T-helper 9 cell (primary cell): ENCODE measurements around the gene TP53RK.

ENCODE experiments used
- DNase-seq: peaks from one replicate; pipeline ENCODE4 v3.0.0-alpha.2; 2020

The TP53RK gene

DNA sequence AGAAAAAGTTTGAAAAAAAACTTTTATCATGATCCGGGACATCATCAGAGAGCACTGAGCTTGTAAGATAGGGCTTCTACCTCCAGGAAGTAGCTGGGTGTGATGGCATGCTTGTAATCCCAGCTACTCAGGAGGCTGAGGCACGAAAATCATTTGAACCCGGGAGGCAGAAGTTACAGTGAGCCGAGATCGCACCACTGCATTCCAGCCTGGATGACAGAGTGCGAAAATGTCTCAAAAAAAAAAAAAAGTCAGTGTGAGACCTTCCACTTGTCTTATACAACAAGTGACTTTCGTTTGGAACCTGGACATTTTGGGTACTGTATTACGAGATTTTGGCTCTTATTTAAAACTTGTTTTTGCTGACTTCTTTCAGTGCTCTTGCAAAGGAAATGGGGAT, 32.1 kb downstream of the TP53RK start:
- no peak for DNase-seq

DNA sequence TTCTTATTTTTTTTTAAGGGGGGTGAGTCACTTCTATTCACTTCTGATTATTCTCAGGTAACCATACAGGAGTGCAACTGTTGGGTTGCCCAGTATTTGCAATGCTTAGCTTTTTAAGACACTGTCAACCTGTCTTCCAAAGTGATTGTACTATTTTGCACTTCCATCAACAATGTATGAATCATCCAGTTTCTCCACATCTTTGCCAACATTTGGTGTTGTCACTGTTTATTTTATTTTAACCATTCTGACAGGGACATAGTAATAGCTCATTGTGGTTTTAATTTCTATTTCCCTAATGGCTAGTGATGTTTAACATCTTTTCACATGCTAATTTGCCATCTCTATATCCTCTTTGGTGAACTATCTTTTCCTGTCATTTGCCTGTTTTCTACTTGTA, 36.5 kb downstream of the TP53RK start:
- DNase-seq: no peak

DNA sequence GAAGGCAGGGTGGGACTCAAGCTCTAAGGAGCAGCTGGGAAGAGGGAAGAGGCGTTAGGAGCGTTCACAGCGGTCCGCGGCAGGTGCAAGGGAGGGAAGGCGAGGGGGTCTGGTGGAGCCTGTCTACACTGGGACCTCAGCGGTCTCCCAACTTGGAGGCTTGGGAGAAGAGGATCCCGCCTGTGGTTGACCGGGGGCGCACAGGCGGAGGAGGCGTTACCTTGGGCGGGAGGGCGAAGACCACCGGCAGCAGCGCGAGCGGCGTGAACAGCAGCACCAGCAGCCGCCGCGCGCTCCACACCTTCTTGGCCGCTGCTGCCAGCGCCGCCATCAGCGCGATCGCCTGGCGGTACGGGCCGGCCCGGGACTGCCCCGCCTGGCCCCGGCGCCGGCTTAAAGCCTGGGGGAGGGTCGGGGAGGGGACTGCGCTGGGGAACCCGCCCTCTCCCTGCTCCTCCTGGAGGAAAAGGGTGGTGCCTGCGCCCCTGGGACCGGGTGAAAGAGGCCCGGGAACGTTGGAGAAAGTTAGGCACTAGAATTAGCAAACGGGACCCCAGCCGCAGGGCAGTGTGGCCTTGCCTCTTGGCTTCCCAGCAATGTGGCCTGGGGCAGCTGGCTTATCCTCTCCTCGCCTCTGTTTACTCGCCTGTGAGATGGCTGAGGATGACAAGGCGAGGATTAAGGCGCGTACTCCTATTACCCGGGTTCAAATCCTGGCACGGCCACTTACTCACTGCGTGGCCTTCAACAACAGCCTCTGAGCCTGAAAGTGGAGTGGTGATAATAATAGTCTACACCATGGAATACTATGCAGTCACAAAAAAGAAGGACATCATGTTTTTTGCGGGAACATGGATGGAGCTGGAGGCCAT, 37.9 kb downstream of the TP53RK start, which contains the start of gene SLC13A3:
SLC13A3 (minus strand) TSS at position 369 of the 872 bp plus-strand sequence; CDS start at position 331, 38 bp downstream.
- no peak for DNase-seq

DNA sequence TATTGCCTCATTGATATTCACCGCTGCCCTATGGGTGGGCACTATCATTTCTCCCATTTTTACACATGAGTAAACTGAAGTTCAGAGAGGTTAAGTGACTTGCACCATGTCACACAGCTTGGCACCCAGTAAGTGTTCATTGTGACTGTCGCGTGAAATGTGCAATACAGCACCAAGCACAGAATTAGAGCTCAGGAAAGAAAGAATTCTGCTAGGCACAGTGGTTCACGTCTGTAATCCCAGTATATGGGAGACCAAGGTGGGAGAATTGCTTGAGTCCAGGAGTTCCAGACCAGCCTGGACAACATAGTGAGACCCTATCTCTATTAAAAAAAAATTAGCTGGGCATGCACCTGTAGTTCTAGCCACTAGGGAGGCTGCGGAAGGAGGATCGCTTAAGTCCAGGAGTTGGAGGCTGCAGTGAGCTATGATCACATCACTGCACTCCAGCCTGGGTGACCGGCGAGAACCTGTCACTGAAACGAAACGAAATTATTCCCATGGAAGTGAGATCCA, 38.6 kb downstream of the TP53RK start:
- DNase-seq: no peak

DNA sequence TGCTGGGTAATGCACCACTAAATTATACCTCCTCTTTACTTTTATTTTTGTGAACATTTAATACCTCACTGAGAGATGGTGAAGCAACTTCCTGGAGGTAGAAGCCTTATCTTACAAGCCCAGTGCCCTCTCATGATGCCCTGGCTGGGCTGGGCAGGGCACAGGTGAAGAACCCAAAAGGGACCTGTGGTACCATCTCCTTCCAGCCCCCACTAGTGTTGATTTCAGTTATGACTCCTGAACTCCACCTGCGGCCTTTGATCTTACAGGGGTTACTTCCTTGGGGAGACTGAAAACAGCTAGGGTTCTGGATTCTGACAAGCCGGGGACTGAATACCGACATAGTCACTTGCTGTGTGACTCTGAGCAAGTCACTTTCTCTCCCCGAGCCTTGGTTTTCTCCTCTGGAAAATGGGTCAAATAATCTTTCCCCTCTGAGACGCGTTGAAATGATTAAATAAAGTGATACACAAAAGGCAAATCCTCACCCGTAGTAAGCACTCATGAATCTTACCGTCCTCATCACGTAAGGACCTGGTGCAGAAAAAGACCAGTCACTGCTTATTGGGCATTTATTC, 39.2 kb downstream of the TP53RK start:
- no peak for DNase-seq

DNA sequence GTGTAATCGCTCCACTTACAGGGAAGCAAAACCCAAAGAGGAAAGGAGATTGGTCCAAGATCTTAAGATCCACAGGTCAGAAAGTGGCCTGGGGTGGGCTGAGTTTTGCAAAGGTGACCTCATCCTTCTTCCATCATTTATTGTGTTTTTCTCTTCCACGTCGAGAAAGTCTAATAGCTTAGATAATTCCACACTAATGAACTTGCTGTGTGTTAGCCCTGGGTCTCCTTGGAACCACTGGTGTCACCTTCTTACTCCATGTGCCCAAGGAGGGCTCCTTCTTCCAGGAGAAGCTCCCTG, 39.6 kb downstream of the TP53RK start:
- no peak for DNase-seq

DNA sequence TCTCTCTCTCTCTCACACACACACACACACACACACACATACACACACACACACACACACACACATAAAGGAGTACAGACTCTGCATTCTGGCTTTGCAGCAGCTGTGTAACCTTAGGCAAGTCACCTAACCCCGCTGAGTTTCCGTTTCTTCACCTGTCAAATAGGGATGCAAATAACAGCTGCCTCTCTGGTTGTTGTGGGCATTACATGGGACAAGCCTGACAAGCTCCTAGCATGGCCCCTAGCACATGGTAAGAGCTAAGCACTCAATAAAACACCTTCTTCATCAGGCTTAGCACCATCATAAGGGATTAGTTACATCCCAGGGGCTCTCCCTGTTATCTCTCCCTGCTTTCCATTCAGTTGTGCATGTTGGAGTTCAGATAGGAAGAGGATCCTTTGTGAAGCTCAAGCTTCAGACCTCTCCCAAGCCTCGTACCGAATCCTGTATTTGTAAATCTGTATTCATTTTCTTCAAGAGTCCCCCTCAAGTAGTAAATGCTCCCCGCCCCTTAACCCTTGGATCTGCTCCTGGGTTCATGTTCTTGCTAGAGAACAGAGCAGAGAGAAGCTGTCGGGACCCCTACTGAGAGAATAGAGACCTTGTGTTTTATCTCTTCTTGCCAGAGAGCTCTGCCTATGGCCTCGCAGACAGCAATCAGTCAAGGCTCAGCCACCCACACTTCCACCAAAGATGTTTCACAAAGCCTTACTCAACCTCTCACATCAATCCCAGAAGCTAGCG, 40.2 kb downstream of the TP53RK start:
- DNase-seq: no peak

DNA sequence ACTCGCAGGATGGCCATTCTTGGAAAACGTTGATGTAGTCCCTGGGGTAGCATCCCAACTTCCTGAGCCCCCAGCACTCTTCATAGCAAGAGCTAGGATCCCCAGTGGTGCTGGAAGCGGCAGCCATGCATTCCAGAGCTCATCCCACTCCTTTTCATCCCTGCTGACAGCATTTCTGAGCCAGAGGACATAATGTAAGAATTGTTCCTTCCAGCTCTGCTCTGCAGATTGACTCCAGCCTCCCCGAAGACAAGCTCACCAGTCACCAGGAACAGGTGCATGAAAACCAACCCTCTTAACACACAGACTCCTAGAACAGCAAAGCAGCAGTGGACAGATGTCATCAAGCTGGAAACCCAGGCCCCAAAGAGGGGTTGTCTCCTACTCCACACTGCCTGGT, 41.8 kb downstream of the TP53RK start:
- DNase-seq: no peak

DNA sequence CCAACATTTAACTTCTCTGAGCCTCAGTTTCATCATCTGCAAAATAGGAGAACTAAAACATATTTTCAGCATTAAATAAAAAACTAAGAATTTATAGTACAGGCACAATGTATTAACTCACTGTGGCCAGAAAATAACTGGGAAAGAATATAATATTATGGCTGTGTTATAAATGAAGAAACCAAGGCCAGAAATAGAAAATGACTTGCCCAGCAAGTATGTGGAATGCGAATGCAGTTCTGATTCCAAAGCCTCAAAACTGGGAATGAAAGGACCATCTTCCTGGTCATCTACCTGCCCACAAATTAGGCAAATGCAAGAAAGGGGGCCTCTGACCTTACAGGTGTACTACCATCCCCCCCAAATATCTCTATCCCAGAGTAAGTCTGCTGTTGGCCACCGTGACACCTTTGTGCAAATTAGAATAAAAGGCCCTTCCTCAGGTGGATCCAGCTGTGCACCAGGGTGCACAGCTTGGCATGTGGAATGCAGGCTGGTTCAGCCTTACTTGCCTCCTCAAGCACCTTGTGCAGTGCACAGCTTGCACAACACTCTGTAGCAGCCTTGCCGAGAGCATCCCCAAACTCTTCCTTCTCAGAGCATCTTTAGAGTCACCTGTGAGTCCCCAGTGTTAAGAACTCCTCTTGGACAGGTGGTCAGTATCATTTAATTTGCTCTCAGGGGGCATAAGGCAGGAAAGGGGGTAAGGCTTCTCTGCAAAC, 42.4 kb downstream of the TP53RK start:
- DNase-seq: no peak

DNA sequence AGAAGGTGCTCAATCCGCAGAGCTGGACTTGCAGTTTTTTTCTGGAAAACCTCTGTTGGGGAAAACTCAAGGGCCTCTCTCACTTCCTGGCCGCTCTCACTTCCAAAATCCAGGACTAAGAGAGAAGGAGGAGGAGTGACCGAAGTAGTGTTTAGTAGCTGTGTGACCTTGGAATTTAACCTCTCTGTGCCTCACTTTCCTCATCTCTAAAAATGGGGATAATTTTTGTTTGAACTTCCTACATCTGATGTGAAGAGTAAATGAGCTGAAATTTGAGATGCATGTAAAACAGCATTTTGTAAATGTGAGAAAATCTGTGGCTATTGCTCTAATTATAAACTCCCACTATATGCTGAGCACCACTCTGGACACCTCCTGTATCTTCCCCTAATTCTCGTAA, 43.1 kb downstream of the TP53RK start:
- no peak for DNase-seq

DNA sequence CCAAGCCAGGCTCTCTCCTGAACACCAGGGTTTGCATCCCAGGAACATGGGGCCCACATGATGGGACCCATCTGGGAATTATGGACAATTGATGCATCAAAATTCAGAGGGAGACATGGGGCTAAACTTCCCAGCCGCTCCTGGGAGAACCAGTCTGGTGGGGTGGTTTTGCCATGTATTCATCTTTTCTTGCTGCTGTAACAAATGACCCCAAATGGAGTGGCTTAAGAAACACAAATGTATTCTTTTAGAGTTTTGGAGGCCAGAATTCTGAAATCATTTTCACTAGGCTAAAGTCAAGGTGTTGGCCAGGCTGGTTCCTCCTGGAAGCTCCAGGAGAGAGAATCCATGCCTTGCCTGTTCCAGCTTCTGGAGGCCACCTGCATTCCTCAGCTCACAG, 44.5 kb downstream of the TP53RK start:
- no peak for DNase-seq

DNA sequence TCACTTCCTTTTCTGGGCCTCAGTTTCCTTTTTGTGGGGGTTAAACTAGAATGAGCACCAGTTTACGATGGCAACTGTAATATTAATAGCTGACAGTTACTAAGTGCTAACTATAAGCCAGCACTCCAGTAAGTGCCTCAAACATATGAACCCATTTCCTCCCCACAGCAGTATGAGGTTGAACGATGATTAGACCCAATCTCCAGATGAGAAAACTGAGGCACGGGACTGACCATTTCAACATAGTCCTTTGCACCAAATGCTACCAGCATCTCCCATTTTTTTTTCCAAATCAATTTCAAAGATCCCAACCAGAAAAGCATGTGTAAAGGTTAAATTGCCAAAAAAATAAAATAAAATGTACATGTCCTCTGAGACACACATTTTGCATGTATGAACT, 45.1 kb downstream of the TP53RK start:
- DNase-seq: no peak

DNA sequence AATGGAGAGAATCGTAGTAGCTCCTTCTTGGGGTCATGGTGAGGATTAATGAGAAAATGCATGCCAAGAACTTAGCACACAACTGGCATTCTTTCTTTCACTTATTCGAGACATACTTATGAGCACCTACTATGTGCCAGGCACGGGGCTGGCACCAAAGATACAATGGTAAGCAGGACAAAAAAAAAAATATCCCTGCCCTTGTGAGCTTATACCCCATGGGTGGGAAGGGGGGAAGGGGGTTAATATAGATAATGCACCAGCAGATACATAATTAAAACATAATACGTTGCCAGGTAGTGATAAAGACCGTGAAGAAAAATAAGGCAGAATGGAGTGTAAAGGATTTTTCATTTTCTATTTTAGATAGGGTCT, 46.3 kb downstream of the TP53RK start:
- DNase-seq: no peak

DNA sequence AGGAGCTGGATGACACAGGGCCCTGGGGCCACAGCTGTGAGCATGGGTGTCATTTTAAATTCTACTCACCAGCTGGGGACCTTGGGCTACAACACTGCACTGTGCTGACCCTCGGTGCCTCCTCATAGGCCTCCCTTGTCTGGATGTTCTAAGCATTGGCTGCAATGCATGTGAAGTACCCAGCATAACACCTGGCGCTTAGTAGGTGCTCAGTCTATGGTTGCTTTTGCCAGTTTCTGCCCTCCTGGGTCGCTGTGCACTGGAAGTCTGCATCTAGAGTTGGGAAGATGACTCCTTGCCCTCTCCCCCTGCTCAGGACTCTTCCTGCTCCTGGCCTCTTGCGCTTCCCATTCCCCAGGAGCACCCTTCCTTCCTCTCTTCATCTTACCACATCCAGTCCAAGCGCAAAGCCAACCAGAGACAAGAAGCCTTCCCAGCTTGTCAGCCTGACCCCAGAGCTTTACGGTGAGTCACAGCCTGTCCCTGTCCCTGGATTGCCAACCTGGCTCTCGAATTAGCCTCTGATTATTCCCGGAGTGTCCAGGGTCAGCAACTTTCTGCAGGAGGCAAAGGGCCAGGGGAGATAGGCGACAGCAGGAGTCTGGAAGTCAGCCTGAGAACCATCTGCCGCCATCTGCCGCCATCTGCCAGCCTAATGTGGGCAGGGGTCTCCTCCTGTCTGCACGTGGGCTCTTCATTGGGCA, 46.8 kb downstream of the TP53RK start:
- no peak for DNase-seq

DNA sequence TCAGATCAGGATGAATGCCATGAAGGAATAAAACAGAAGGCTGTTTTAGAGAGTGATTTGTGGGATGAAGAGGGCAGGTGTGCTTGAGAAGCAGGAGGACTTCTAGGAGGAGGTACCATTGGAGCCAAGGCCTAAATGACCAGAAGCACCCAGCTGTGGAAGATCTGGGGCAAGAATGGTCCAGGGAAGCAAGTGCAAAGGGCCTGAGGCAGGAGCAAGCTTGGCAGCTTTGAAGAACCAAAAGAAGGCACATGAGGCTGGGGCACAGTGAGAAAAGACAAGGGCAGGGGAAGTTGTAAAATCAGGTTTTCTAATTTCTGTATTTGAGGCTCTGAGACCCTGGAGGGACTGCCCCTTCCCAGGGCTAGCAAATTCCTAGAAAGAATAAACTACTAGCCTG, 47.8 kb downstream of the TP53RK start:
- no peak for DNase-seq

DNA sequence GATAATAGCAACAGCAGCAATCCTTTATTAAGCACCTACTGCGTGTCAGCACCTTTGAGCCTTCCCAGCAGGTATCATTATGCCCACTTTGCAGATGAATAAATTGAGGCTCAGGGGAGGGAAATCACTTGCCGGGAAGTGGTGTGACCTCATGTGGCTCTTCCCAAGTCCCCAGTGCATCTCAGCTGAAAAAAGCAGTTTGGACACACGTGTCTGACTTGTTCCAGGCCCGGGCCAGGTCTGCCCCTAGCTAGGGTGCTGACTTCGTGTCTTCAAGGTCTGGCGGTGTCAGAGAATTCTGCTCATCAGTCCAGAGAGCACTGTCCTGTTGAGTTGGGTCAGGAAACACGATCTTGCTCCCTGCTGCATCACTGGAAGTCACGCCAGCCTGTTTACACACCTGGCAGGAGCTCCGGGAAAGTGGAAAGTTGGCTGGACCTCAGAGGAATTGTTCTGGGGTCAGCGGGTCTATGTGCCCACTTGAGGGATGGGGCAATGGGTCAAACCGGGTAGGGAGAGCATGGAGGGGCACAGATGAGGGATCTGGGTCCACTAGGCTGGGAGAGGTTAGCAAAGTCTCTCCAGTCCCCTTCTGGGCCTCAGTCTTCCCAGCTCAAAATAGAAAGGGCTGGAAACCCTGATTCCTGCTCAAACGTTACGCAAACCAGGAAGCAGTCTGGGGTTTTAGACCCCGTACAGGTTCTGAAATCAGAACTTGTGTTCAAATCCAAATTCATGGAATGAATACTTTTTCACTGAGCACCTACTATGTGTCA, 48.5 kb downstream of the TP53RK start:
- no peak for DNase-seq

DNA sequence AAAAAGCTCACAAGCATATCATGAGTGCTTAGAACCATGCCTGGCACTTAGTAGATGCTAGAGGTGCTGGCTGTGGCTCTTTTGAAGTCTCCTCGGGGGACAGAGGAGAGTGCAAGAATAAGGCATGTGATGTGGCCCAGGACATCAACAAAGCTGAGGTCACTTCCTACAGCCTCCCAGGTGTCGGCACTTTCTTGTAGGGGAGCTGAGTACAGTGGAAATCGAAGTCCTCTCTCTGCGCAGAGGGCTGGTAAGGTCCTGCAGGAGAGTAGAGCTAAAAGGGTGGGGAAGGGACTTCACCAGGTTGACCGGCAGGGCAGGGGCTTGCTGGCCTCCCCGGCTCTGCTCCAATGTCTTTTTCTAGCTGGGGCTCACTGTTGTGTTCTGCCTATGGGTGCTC, 49.2 kb downstream of the TP53RK start:
- no peak for DNase-seq

DNA sequence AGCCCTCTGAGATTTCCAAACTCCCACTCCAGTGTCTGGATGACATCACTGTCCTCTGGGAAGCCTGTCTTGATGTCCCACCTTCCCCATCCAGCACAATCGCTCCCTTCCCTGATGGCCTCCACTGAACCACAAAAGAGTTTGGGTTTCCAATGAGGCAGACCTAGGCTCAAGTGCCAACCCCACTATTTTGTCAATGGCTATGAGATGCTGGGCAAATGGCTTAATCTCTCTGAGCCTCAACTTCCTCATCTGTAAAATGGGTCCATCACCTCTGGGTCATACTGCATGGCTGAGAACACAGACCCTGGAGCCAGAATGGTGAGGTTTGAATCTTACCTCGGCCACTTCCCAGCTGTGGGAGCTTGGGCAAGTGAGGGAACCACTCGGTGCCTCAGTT, 49.7 kb downstream of the TP53RK start:
- no peak for DNase-seq

DNA sequence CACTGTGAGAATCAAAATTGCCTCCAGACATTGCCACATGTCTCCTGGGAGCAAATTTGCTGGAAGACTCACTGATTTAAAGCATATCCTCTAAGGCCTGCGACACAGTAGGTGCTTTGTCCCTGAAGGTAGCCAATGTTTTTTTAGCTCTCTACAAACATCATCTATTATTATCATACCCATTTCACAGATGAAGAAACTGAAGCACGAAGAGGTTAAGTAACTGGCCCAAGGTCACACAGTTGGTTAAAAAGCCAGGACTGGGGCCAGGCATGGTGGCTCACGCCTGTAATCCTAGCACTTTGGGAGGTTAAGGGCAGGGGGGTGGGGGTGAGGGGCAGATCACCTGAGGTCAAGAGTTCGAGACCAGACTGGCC, 50.4 kb downstream of the TP53RK start:
- no peak for DNase-seq

DNA sequence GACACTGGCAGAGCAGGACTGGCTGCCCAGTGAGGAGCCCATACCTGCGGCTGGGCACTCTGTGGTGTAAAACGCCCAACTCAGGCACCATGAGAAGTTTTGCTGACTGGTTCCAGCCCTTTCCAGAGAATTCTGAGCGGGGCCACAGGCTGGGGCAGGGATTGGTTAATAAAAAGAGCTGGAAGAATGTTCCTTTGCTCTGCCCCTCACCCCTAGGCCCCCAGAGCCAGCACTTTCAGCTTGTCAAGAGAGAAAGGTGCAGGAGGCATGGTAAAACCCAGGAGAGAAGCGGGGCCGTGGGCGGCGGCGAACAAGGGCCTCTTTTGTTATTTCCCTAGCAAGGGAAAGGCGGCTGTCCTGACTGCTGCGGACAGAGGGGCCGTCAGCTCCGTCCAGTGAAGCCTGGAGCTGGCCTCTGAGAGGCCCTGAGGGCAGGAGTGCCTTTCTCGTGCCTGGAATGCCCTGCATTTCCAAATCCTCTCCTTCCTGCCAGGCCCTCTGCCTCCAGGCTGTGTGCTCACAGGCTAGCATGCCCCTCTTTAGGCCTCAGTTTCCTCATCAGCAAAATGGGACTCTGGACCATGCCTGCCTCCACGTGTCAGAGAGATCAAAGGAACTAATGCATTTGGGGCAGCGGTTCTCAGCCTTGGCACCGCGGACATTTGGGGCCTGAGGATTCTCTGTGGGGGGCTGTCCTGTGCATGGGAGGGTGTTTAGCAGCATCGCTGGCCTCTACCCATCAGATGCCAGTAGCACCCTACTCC, 50.9 kb downstream of the TP53RK start:
- no peak for DNase-seq
